Measurements from ENCODE around the gene CMIP.
"Not testable (repeated sequence)": the region's sequence is repeated elsewhere in the genome, so short reads cannot be mapped to it uniquely, and the experiment has no call there.

Gene CMIP

GRCh38 chr16:81568749-81569087, 124.1 kb downstream of the CMIP start:
- DNase-seq (ENCODE audit: low read depth in 2 of 2): no peak

- DNase-seq (ENCODE audit: low read depth in 2 of 2): no peak
Observed at GRCh38 chr16:81569361-81570034, 124.9 kb downstream of the CMIP start.

GRCh38 chr16:81570151-81570846, 125.7 kb downstream of the CMIP start:
- DNase-seq (ENCODE audit: low read depth in 2 of 2): no peak

- no peak for DNase-seq (ENCODE audit: low read depth in 2 of 2)
Observed at GRCh38 chr16:81571175-81571574, 126.6 kb downstream of the CMIP start.

- DNase-seq (ENCODE audit: low read depth in 2 of 2): no peak
Observed at GRCh38 chr16:81571592-81572385, 127.2 kb downstream of the CMIP start.

GRCh38 chr16:81572386-81573144, 128.0 kb downstream of the CMIP start:
- DNase-seq (ENCODE audit: low read depth in 2 of 2): no peak

GRCh38 chr16:81573533-81574020, 129.0 kb downstream of the CMIP start:
- no peak for DNase-seq (ENCODE audit: low read depth in 2 of 2)

GRCh38 chr16:81574168-81574567, 129.6 kb downstream of the CMIP start:
- DNase-seq (ENCODE audit: low read depth in 2 of 2): no peak

- no peak for DNase-seq (ENCODE audit: low read depth in 2 of 2)
Observed at GRCh38 chr16:81575307-81575706, 130.7 kb downstream of the CMIP start.

- DNase-seq (ENCODE audit: low read depth in 2 of 2): no peak
Observed at GRCh38 chr16:81575834-81576233, 131.2 kb downstream of the CMIP start.

- DNase-seq (ENCODE audit: low read depth in 2 of 2): no peak
Observed at GRCh38 chr16:81576696-81577095, 132.1 kb downstream of the CMIP start.

- not testable (repeated sequence) for DNase-seq (ENCODE audit: low read depth in 2 of 2)
Observed at GRCh38 chr16:81577272-81577671, 132.7 kb downstream of the CMIP start.

GRCh38 chr16:81578076-81578475, 133.5 kb downstream of the CMIP start:
- no peak for DNase-seq (ENCODE audit: low read depth in 2 of 2)

- DNase-seq (ENCODE audit: low read depth in 2 of 2): no peak
Observed at GRCh38 chr16:81578636-81579413, 134.2 kb downstream of the CMIP start.

GRCh38 chr16:81581107-81581506, 136.5 kb downstream of the CMIP start:
- no peak for DNase-seq (ENCODE audit: low read depth in 2 of 2)

- DNase-seq (ENCODE audit: low read depth in 2 of 2): no peak
Observed at GRCh38 chr16:81582655-81583441, 138.2 kb downstream of the CMIP start.

GRCh38 chr16:81583893-81584631, 139.5 kb downstream of the CMIP start:
- DNase-seq (ENCODE audit: low read depth in 2 of 2): no peak

GRCh38 chr16:81585785-81586184, 141.2 kb downstream of the CMIP start:
- DNase-seq (ENCODE audit: low read depth in 2 of 2): no peak

GRCh38 chr16:81586417-81586816, 141.8 kb downstream of the CMIP start:
- DNase-seq (ENCODE audit: low read depth in 2 of 2): no peak
